RWPE2 (cell line): ENCODE results near the gene NSD2.

Experiments
- ATAC-seq: fragments of 200-7000 bp; cut with Tn5 transposase; 3 replicates; pipeline ENCODE4 v1.9.1; 2021; ENCODE audit warnings: low read depth
- DNase-seq: peaks from one replicate; pipeline ENCODE4 v3.0.0-alpha.2; 2020; ENCODE audit warnings: low spot score
- H3K27ac ChIP-seq: fragments of 450-650 bp; 2 replicates; pipeline ENCODE4 v1.5.1; 2017; ENCODE audit warnings: mild to moderate bottlenecking; ENCODE audit not compliant: poor library complexity, severe bottlenecking
- H3K27me3 ChIP-seq: fragments of 250-450 bp; sonication (Bioruptor Pico); 2 replicates; pipeline ENCODE4 v1.5.1; 2021; ENCODE audit warnings: mild to moderate bottlenecking, moderate library complexity; ENCODE audit not compliant: insufficient read depth, poor library complexity, severe bottlenecking
- H3K36me3 ChIP-seq: fragments of 250-450 bp; sonication (Bioruptor Pico); 2 replicates; pipeline ENCODE4 v1.5.1; 2020; ENCODE audit warnings: low read depth, mild to moderate bottlenecking, moderate library complexity
- H3K4me1 ChIP-seq: fragments of 250-450 bp; sonication (Bioruptor Pico); 2 replicates; pipeline ENCODE4 v1.5.1; 2021; ENCODE audit warnings: mild to moderate bottlenecking, moderate library complexity; ENCODE audit not compliant: insufficient read depth, poor library complexity, severe bottlenecking
- H3K4me3 ChIP-seq: fragments of 250-450 bp; sonication (Bioruptor Pico); 2 replicates; pipeline ENCODE4 v1.5.1; 2021; ENCODE audit warnings: mild to moderate bottlenecking, moderate library complexity; ENCODE audit not compliant: severe bottlenecking
- H3K9me3 ChIP-seq: fragments of 250-450 bp; sonication (Bioruptor Pico); 2 replicates; pipeline ENCODE4 v1.5.1; 2021; ENCODE audit warnings: mild to moderate bottlenecking, moderate library complexity; ENCODE audit not compliant: severe bottlenecking
- CTCF ChIP-seq: fragments of 450-650 bp; IDR thresholded peaks from one replicate; pipeline ENCODE4 v1.5.1; 2017; ENCODE audit warnings: mild to moderate bottlenecking, moderate library complexity; ENCODE audit not compliant: poor library complexity, severe bottlenecking

NSD2 gene

GRCh38 chr4:1960170-1960825, 89.1 kb downstream of the NSD2 start:
- DNase-seq: no peak
- no peaks in the 10 kb centered on the region for H3K9me3 ChIP-seq
- H3K4me1 ChIP-seq: no peaks in the 10 kb centered on the region
- ATAC-seq: peak; percentile 27; the same call in 1 of the 3 replicates
- no peaks in the 10 kb centered on the region for H3K27me3 ChIP-seq
- no peak overlapping the region for H3K27ac ChIP-seq
- H3K4me3 ChIP-seq: no peak overlapping the region
- TF ChIP-seq CTCF: no peak
- peaks cover 93% of the 10 kb centered on the region for H3K36me3 ChIP-seq

GRCh38 chr4:1961038-1961437, 89.8 kb downstream of the NSD2 start:
- H3K4me1 ChIP-seq: no peaks in the 10 kb centered on the region
- DNase-seq (no peak), ATAC-seq (no peak)
- no peak overlapping the region for H3K27ac ChIP-seq
- no peak for TF ChIP-seq CTCF
- no peaks in the 10 kb centered on the region for H3K9me3 ChIP-seq
- H3K27me3 ChIP-seq: no peaks in the 10 kb centered on the region
- H3K4me3 ChIP-seq: no peak overlapping the region
- peaks cover 93% of the 10 kb centered on the region for H3K36me3 ChIP-seq

GRCh38 chr4:1961563-1961962, 90.4 kb downstream of the NSD2 start:
- DNase-seq (no peak), ATAC-seq (no peak)
- H3K4me3 ChIP-seq: no peak overlapping the region
- no peak for TF ChIP-seq CTCF
- H3K4me1 ChIP-seq: no peaks in the 10 kb centered on the region
- no peak overlapping the region for H3K27ac ChIP-seq
- H3K36me3 ChIP-seq: peaks cover 90% of the 10 kb centered on the region
- no peaks in the 10 kb centered on the region for H3K27me3 ChIP-seq
- no peaks in the 10 kb centered on the region for H3K9me3 ChIP-seq

- no peak for DNase-seq
- no peaks in the 10 kb centered on the region for H3K27me3 ChIP-seq
- no peak overlapping the region for H3K4me3 ChIP-seq
- H3K27ac ChIP-seq: no peak overlapping the region
- no peak for ATAC-seq
- TF ChIP-seq CTCF: no peak
- H3K4me1 ChIP-seq: no peaks in the 10 kb centered on the region
- H3K9me3 ChIP-seq: no peaks in the 10 kb centered on the region
- H3K36me3 ChIP-seq: peaks cover 90% of the 10 kb centered on the region
Measured at GRCh38 chr4:1962980-1963379, 91.8 kb downstream of the NSD2 start.

- TF ChIP-seq CTCF: no peak
- Histone ChIP-seq H3K36me3 (peaks cover 90% of the 10 kb centered on the region), H3K27me3 (no peaks in the 10 kb centered on the region), H3K4me3 (no peak overlapping the region), H3K27ac (no peak overlapping the region), H3K9me3 (no peaks in the 10 kb centered on the region), H3K4me1 (no peaks in the 10 kb centered on the region)
- no peak for DNase-seq
- no peak for ATAC-seq
Measured at GRCh38 chr4:1964443-1964842, 93.2 kb downstream of the NSD2 start.
